Measurements from ENCODE around the gene CARS2.

The CARS2 gene, protein sequence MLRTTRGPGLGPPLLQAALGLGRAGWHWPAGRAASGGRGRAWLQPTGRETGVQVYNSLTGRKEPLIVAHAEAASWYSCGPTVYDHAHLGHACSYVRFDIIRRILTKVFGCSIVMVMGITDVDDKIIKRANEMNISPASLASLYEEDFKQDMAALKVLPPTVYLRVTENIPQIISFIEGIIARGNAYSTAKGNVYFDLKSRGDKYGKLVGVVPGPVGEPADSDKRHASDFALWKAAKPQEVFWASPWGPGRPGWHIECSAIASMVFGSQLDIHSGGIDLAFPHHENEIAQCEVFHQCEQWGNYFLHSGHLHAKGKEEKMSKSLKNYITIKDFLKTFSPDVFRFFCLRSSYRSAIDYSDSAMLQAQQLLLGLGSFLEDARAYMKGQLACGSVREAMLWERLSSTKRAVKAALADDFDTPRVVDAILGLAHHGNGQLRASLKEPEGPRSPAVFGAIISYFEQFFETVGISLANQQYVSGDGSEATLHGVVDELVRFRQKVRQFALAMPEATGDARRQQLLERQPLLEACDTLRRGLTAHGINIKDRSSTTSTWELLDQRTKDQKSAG

DNA sequence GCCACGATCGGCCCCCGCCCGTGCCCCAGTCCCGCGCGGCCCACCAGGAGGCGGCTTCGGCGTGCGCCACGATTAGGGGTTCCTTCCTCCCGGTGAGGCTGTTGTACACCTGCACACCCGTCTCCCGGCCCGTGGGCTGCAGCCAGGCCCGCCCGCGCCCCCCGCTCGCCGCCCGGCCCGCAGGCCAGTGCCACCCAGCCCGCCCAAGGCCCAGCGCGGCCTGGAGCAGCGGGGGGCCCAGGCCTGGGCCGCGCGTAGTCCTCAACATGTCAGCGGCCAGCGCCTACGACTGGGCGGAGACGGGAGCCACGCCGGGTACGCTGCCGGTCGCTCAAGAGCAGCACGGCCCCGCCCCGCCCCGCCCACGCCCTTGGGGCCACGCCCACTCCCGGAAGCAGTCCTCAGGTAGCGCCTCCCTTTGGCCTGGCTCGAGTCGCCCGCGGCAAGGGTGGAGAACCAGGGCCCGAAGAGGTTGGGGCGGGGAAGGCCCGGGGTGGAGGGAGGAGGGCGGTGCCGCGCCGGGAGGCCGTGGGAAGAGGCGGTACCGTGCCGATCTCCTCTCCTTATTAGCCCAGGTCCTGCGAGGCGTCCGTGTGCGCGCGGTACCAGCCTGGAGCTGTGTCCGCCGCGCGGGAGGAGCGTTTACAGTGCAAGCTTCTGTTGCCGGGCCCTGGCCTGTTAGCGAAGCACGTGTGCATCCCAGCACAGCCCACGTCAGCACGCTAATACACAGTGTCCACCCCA lies at the start of gene CARS2:
Gene CARS2 (minus strand): TSS at position 291 of the 744 bp plus-strand sequence. CDS start 23 bp downstream, at position 268.
- no peak for TF ChIP-seq CTCF (IDR thresholded peaks at IDR 0.05)

GRCh38 chr13:110748271-110748670 lies 42.4 kb upstream of the CARS2 start:
- TF ChIP-seq CTCF (IDR thresholded peaks at IDR 0.05), result no peak

GRCh38 chr13:110746438-110746837 lies 40.5 kb upstream of the CARS2 start:
- TF ChIP-seq CTCF (IDR thresholded peaks at IDR 0.05), result no peak

- no peak for TF ChIP-seq CTCF (IDR thresholded peaks at IDR 0.05)
Measured at GRCh38 chr13:110743687-110744086, 37.8 kb upstream of the CARS2 start.

GRCh38 chr13:110737555-110737954 lies 31.6 kb upstream of the CARS2 start:
- no peak for TF ChIP-seq CTCF (IDR thresholded peaks at IDR 0.05)

GRCh38 chr13:110734561-110734960 lies 28.6 kb upstream of the CARS2 start:
- no peak for TF ChIP-seq CTCF (IDR thresholded peaks at IDR 0.05)

- no peak for TF ChIP-seq CTCF (IDR thresholded peaks at IDR 0.05)
Measured at GRCh38 chr13:110731072-110731471, 25.2 kb upstream of the CARS2 start.
